HEK293 (cell line): ENCODE data around the gene HDAC10.

Source experiments
- EGR2 ChIP-seq: fragments of 450-650 bp; formaldehyde crosslinking; IDR thresholded peaks from 2 replicates; pipeline ENCODE4 v1.5.1; 2016; ENCODE audit warnings: low read depth, missing biosample characterization, missing genetic modification characterization
- GLI2 ChIP-seq: fragments of 450-650 bp; formaldehyde crosslinking; IDR thresholded peaks from 2 replicates; pipeline ENCODE4; 2017; ENCODE audit warnings: missing biosample characterization, missing genetic modification characterization, low read depth, borderline replicate concordance
- GLIS2 ChIP-seq: fragments of 450-650 bp; formaldehyde crosslinking; IDR thresholded peaks from 2 replicates; pipeline ENCODE4 v1.5.1; 2016; ENCODE audit warnings: missing biosample characterization, missing genetic modification characterization
- KLF1 ChIP-seq: fragments of 450-650 bp; formaldehyde crosslinking; IDR thresholded peaks from 2 replicates; pipeline ENCODE4 v1.5.1; 2016; ENCODE audit warnings: missing biosample characterization, missing genetic modification characterization
- KLF17 ChIP-seq: fragments of 450-650 bp; formaldehyde crosslinking; IDR thresholded peaks from 2 replicates; pipeline ENCODE4 v1.5.1; 2016; ENCODE audit warnings: missing biosample characterization, missing genetic modification characterization
- KLF9 ChIP-seq: fragments of 450-650 bp; formaldehyde crosslinking; IDR thresholded peaks from 2 replicates; pipeline ENCODE4 v1.5.1; 2016; ENCODE audit warnings: missing biosample characterization, missing genetic modification characterization, low read depth
- PATZ1 ChIP-seq: fragments of 450-650 bp; formaldehyde crosslinking; IDR thresholded peaks from 2 replicates; pipeline ENCODE4 v1.5.1; 2016; ENCODE audit warnings: missing biosample characterization, missing genetic modification characterization
- PRDM10 ChIP-seq: fragments of 450-650 bp; formaldehyde crosslinking; IDR thresholded peaks from 2 replicates; pipeline ENCODE4 v1.5.1; 2016; ENCODE audit warnings: missing biosample characterization, missing genetic modification characterization
- SP3 ChIP-seq: fragments of 450-650 bp; formaldehyde crosslinking; IDR thresholded peaks from 2 replicates; pipeline ENCODE4 v1.5.1; 2016; ENCODE audit warnings: missing biosample characterization, missing genetic modification characterization
- SP7 ChIP-seq: fragments of 450-650 bp; formaldehyde crosslinking; IDR thresholded peaks from 2 replicates; pipeline ENCODE4 v1.5.1; 2016; ENCODE audit warnings: missing biosample characterization, missing genetic modification characterization
- ZBTB6 ChIP-seq: fragments of 450-650 bp; formaldehyde crosslinking; IDR thresholded peaks from 2 replicates; pipeline ENCODE4 v1.5.1; 2017; ENCODE audit warnings: missing biosample characterization, missing genetic modification characterization
- ZBTB7A ChIP-seq: fragments of 450-650 bp; formaldehyde crosslinking; IDR thresholded peaks from 2 replicates; pipeline ENCODE4 v1.5.1; 2016; ENCODE audit warnings: low read depth, missing biosample characterization, missing genetic modification characterization
- ZEB2 ChIP-seq: fragments of 450-650 bp; formaldehyde crosslinking; IDR thresholded peaks from 2 replicates; pipeline ENCODE4 v1.5.1; 2016; ENCODE audit warnings: missing biosample characterization, missing genetic modification characterization
- ZFHX2 ChIP-seq: fragments of 450-650 bp; formaldehyde crosslinking; conservative IDR thresholded peaks from 2 replicates; pipeline ENCODE4 v1.5.1; 2016; ENCODE audit warnings: missing biosample characterization, missing genetic modification characterization
- ZFP41 ChIP-seq: fragments of 450-650 bp; formaldehyde crosslinking; IDR thresholded peaks from 2 replicates; pipeline ENCODE4 v1.5.1; 2016; ENCODE audit warnings: missing biosample characterization, missing genetic modification characterization, borderline replicate concordance
- ZNF274 ChIP-seq, 2 experiments: fragments of 200-500 bp in 1 of 2; fragments of 450-650 bp in 1 of 2; sonication (Bioruptor generic) in 1 of 2; formaldehyde crosslinking in 1 of 2; IDR thresholded peaks; 2 replicates each; pipeline versions ENCODE4 v1.5.1 to v1.6.1; 2014 to 2016; ENCODE audit warnings: borderline replicate concordance in 1 of 2, inconsistent platforms in 1 of 2, low read length in 1 of 2, missing biosample characterization in 1 of 2, missing genetic modification characterization in 1 of 2
- ZNF37A ChIP-seq: fragments of 450-650 bp; IDR thresholded peaks from 2 replicates; pipeline ENCODE4 v1.5.1; 2018; ENCODE audit warnings: missing biosample characterization, missing genetic modification characterization
- ZNF654 ChIP-seq: fragments of 450-650 bp; formaldehyde crosslinking; IDR thresholded peaks from 2 replicates; pipeline ENCODE4 v1.5.1; 2016; ENCODE audit warnings: low read depth, missing biosample characterization, missing genetic modification characterization
- ZNF664 ChIP-seq: fragments of 450-650 bp; formaldehyde crosslinking; IDR thresholded peaks from 2 replicates; pipeline ENCODE4 v1.5.1; 2016; ENCODE audit warnings: missing biosample characterization, missing genetic modification characterization
- ZNF701 ChIP-seq: fragments of 450-650 bp; formaldehyde crosslinking; IDR thresholded peaks from 2 replicates; pipeline ENCODE4 v1.5.1; 2016; ENCODE audit warnings: missing biosample characterization, missing genetic modification characterization

The HDAC10 gene

GRCh38 chr22:50245214-50246072 lies 5.6 kb downstream of the HDAC10 start (continued):
- TF ChIP-seq PRDM10, result 0 out of 2 replicates have a peak, but pooled peaks have one; percentile 1
- TF ChIP-seq GLI2, result no peak
- peak; percentile 88 for TF ChIP-seq KLF1 (tag by site-specific recombination)
- no peak for TF ChIP-seq ZNF37A
- peak; percentile 77 for TF ChIP-seq ZFHX2 (tag by site-specific recombination)
- peak; percentile 45; the same call in 1 of the 2 replicates for TF ChIP-seq SP3 (tag by site-specific recombination)
- no peak for TF ChIP-seq ZNF274 (IDR thresholded peaks at IDR 0.05; ENCODE audit: low read length)
- no peak for TF ChIP-seq ZNF274 (tag by site-specific recombination; IDR thresholded peaks at IDR 0.05; ENCODE audit: borderline replicate concordance)
- no peak for TF ChIP-seq ZNF664
- TF ChIP-seq KLF17, result 0 out of 2 replicates have a peak, but pooled peaks have one; percentile 11
- TF ChIP-seq KLF9 (tag by site-specific recombination), result peak; percentile 85
- TF ChIP-seq ZBTB6 (tag by site-specific recombination), result peak; percentile 64
- 0 out of 2 replicates have a peak, but pooled peaks have one; percentile 20 for TF ChIP-seq SP7 (tag by site-specific recombination)
- peak; percentile 55 for TF ChIP-seq PATZ1 (tag by site-specific recombination)
- no peak for TF ChIP-seq ZFP41 (tag by site-specific recombination)
- TF ChIP-seq EGR2, result peak; percentile 60; the same call in 1 of the 2 replicates
- no peak for TF ChIP-seq ZNF701
- TF ChIP-seq ZBTB7A, result 0 out of 2 replicates have a peak, but pooled peaks have one; percentile 34
- TF ChIP-seq ZNF654 (tag by site-specific recombination), result no peak
- no peak for TF ChIP-seq ZEB2
- TF ChIP-seq GLIS2, result 0 out of 2 replicates have a peak, but pooled peaks have one; percentile 14
